ENCODE results near the gene PRPF40A.

PRPF40A gene

DNA sequence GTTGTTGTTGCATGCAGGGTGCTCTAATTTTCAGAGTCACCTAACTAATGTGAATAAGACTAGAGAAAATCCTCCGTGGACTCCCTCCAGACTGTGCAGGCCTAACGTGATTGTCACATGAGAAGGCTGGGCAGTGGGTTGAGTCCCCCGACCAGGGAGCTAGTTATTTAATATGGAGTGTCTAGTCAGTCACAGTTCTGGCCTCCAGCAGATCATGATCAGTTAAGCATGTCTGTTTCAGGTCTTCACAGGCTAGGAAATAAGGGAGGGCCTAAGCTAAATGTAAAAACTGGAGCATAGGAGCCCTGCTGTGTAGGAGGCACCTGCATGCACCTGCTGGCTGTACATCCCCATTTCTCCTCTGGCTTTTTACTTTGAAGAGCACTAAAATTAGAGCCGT lies 86.8 kb downstream of the PRPF40A start:
- no peaks in the 10 kb centered on the region for H4K20me1 ChIP-seq (ENCODE audit: insufficient read depth, low read length, poor library complexity, severe bottlenecking)
- H2AFZ ChIP-seq (ENCODE audit: low read length): no peak overlapping the region
- TF ChIP-seq EZH2phosphoT487 (IDR thresholded peaks at IDR 0.05; ENCODE audit: borderline replicate concordance): no peak
- TF ChIP-seq, protein P1, sequence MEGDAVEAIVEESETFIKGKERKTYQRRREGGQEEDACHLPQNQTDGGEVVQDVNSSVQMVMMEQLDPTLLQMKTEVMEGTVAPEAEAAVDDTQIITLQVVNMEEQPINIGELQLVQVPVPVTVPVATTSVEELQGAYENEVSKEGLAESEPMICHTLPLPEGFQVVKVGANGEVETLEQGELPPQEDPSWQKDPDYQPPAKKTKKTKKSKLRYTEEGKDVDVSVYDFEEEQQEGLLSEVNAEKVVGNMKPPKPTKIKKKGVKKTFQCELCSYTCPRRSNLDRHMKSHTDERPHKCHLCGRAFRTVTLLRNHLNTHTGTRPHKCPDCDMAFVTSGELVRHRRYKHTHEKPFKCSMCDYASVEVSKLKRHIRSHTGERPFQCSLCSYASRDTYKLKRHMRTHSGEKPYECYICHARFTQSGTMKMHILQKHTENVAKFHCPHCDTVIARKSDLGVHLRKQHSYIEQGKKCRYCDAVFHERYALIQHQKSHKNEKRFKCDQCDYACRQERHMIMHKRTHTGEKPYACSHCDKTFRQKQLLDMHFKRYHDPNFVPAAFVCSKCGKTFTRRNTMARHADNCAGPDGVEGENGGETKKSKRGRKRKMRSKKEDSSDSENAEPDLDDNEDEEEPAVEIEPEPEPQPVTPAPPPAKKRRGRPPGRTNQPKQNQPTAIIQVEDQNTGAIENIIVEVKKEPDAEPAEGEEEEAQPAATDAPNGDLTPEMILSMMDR (conservative IDR thresholded peaks at IDR 0.05; ENCODE audit: low read length): no peak
- H3K4me1 ChIP-seq (ENCODE audit: insufficient read depth, low read length, poor library complexity, severe bottlenecking): no peaks in the 10 kb centered on the region
- H3F3A ChIP-seq (ENCODE audit: low read depth): no peaks in the 10 kb centered on the region
- no peaks in the 10 kb centered on the region for H3K9me3 ChIP-seq (ENCODE audit: insufficient read depth, low read depth, low read length)
- H3K36me3 ChIP-seq (ENCODE audit: insufficient read depth, low read length): no peaks in the 10 kb centered on the region
- no peaks in the 10 kb centered on the region for H3K79me2 ChIP-seq (ENCODE audit: insufficient read depth, low read length)
- H3K27me3 ChIP-seq (ENCODE audit: insufficient read depth, low read length, poor library complexity, severe bottlenecking): no peaks in the 10 kb centered on the region
- H3K9me2 ChIP-seq (replicated peaks; ENCODE audit: low read depth, low read length): no peaks in the 10 kb centered on the region
- no peak overlapping the region for H3K4me2 ChIP-seq (ENCODE audit: low read depth, low read length, poor library complexity, severe bottlenecking)
- no peak overlapping the region for H3K9ac ChIP-seq (ENCODE audit: low read depth, low read length, poor library complexity, severe bottlenecking)
- no peak overlapping the region for H3K4me3 ChIP-seq (ENCODE audit: low read length, poor library complexity, severe bottlenecking)

DNA sequence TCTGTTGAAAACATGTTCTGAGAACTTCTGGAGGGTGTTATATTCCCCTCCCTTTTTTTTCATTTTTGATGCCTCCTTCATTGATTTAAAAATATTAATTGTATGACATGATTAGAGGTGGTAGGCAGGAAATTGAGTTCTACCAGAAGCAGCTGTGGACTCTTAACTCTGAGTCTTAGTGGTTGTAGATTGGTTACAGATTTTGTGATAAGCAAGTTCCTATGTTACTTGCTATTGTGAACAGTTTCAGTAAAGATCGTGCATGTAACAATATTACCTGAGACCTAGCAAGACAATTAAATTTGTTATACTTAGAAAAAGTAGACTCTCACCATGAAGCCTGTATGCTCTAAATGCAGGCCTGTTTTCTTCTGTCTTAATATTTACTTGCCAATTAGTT lies 88.1 kb downstream of the PRPF40A start:
- no peaks in the 10 kb centered on the region for H3K9me2 ChIP-seq (replicated peaks; ENCODE audit: low read depth, low read length)
- H3K4me3 ChIP-seq (ENCODE audit: low read length, poor library complexity, severe bottlenecking): no peak overlapping the region
- no peaks in the 10 kb centered on the region for H3K4me1 ChIP-seq (ENCODE audit: insufficient read depth, low read length, poor library complexity, severe bottlenecking)
- H3K4me2 ChIP-seq (ENCODE audit: low read depth, low read length, poor library complexity, severe bottlenecking): no peak overlapping the region
- no peaks in the 10 kb centered on the region for H3K36me3 ChIP-seq (ENCODE audit: insufficient read depth, low read length)
- no peaks in the 10 kb centered on the region for H3K9me3 ChIP-seq (ENCODE audit: insufficient read depth, low read depth, low read length)
- H4K20me1 ChIP-seq (ENCODE audit: insufficient read depth, low read length, poor library complexity, severe bottlenecking): no peaks in the 10 kb centered on the region
- no peak overlapping the region for H2AFZ ChIP-seq (ENCODE audit: low read length)
- H3F3A ChIP-seq (ENCODE audit: low read depth): no peaks in the 10 kb centered on the region
- H3K79me2 ChIP-seq (ENCODE audit: insufficient read depth, low read length): no peaks in the 10 kb centered on the region
- TF ChIP-seq, protein P1 (conservative IDR thresholded peaks at IDR 0.05; ENCODE audit: low read length): no peak
- no peak for TF ChIP-seq EZH2phosphoT487 (IDR thresholded peaks at IDR 0.05; ENCODE audit: borderline replicate concordance)
- no peaks in the 10 kb centered on the region for H3K27me3 ChIP-seq (ENCODE audit: insufficient read depth, low read length, poor library complexity, severe bottlenecking)
- no peak overlapping the region for H3K9ac ChIP-seq (ENCODE audit: low read depth, low read length, poor library complexity, severe bottlenecking)

DNA sequence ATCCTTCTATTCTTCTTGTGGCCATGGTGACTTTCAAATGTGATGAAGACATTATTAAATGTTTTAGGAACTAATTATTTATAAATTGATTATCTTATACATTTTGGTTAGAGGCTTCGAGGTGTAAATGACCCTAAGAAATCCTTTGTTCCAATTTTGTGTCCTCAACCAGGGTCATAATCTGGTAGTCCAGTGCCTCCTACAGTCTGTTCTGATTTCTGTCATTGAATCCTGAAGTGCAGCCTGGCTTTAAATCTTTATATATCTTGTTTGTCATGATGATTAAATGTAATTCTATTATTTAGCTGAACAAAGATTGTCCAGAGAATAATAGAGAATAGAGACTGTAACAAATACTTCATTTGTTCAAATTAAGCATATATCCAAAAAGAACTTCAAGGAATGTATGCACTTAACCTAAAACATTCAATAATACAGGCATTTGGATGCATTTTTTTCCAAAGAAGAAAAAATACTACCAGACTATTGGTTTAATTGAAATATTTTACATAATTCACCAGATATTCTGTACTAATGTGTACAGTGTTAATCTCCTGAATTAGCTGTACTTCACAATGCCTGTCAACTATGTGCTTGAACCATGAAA lies 89.8 kb downstream of the PRPF40A start:
- no peak overlapping the region; the same call in 1 of the 2 replicates for H2AFZ ChIP-seq (ENCODE audit: low read length)
- TF ChIP-seq, protein P1 (conservative IDR thresholded peaks at IDR 0.05; ENCODE audit: low read length): peak; percentile 67
- TF ChIP-seq EZH2phosphoT487 (IDR thresholded peaks at IDR 0.05; ENCODE audit: borderline replicate concordance): no peak
- no peak overlapping the region for H3K4me2 ChIP-seq (ENCODE audit: low read depth, low read length, poor library complexity, severe bottlenecking)
- no peaks in the 10 kb centered on the region for H3K4me1 ChIP-seq (ENCODE audit: insufficient read depth, low read length, poor library complexity, severe bottlenecking)
- H3F3A ChIP-seq (ENCODE audit: low read depth): no peaks in the 10 kb centered on the region
- no peaks in the 10 kb centered on the region for H3K9me3 ChIP-seq (ENCODE audit: insufficient read depth, low read depth, low read length)
- H3K36me3 ChIP-seq (ENCODE audit: insufficient read depth, low read length): no peaks in the 10 kb centered on the region
- H3K9ac ChIP-seq (ENCODE audit: low read depth, low read length, poor library complexity, severe bottlenecking): no peak overlapping the region
- H3K79me2 ChIP-seq (ENCODE audit: insufficient read depth, low read length): no peaks in the 10 kb centered on the region
- H3K27me3 ChIP-seq (ENCODE audit: insufficient read depth, low read length, poor library complexity, severe bottlenecking): no peaks in the 10 kb centered on the region
- no peak overlapping the region for H3K4me3 ChIP-seq (ENCODE audit: low read length, poor library complexity, severe bottlenecking)
- no peaks in the 10 kb centered on the region for H4K20me1 ChIP-seq (ENCODE audit: insufficient read depth, low read length, poor library complexity, severe bottlenecking)
- H3K9me2 ChIP-seq (replicated peaks; ENCODE audit: low read depth, low read length): no peaks in the 10 kb centered on the region

Measured in Loucy (cell line).